SH-SY5Y (cell line): ENCODE measurements around the gene HSD11B2.

ENCODE experiments used
- GATA2 ChIP-seq: IDR thresholded peaks from 2 replicates; pipeline ENCODE4 v1.6.1; 2011; ENCODE audit warnings: mild to moderate bottlenecking, low read depth, low read length
- GATA3 ChIP-seq: IDR thresholded peaks from 2 replicates; pipeline ENCODE4 v1.6.1; 2011; ENCODE audit warnings: low read depth, mild to moderate bottlenecking, low read length, moderate library complexity

- no peak for TF ChIP-seq GATA2
- no peak for TF ChIP-seq GATA3
Observed at GRCh38 chr16:67429053-67429798, 1.7 kb upstream of the HSD11B2 start.
